Tibial artery (tissue), 4 donors: ENCODE results near the gene CLUH.

ENCODE experiments used
- DNase-seq, 2 donors: peaks; one replicate each; pipeline ENCODE4 v3.0.0-alpha.2; 2019
- H3K27ac ChIP-seq, 2 donors: fragments of 200-600 bp; sonication (generic) in 1 of 2; 1 replicate in 1 of 2; 2 replicates in 1 of 2; pipeline ENCODE4 v1.5.1; 2018 to 2019; ENCODE audit warnings: mild to moderate bottlenecking in 1 of 2
- H3K27me3 ChIP-seq, 2 donors: fragments of 200-600 bp; sonication (generic) in 1 of 2; one replicate each; pipeline versions ENCODE4 v1.5.1 to v1.6.0; 2016 to 2019
- H3K36me3 ChIP-seq, 3 donors: fragments of 200-600 bp; sonication (generic) in 2 of 3; one replicate each; pipeline ENCODE4 v1.5.1; 2016 to 2019; ENCODE audit warnings: mild to moderate bottlenecking in 2 of 3
- H3K4me1 ChIP-seq, 4 donors: fragments of 200-600 bp; sonication (generic) in 2 of 4; 1 replicate in 3 of 4; 2 replicates in 1 of 4; pipeline ENCODE4 v1.5.1; 2016 to 2019
- H3K4me3 ChIP-seq, 2 donors: fragments of 200-600 bp; sonication (generic) in 1 of 2; 1 replicate in 1 of 2; 2 replicates in 1 of 2; pipeline ENCODE4 v1.5.1; 2018 to 2019; ENCODE audit warnings: mild to moderate bottlenecking in 2 of 2
- H3K9me3 ChIP-seq, 3 donors: fragments of 200-600 bp; sonication (generic) in 1 of 3; one replicate each; pipeline ENCODE4 v1.5.1; 2016 to 2019
- CTCF ChIP-seq, 2 experiments: fragments of 200-600 bp in 1 of 2; fragments of 450-650 bp in 1 of 2; IDR thresholded peaks; one replicate each; pipeline ENCODE4 v1.5.1; 2017 to 2019; ENCODE audit warnings: antibody characterized with exemption in 2 of 2, mild to moderate bottlenecking in 1 of 2, moderate library complexity in 1 of 2
- intact Hi-C: fragments of 100-400 bp; cut with DNase I; formaldehyde crosslinking; loops from one replicate; pipeline ENCODE4 v1.15.0; 2023; ENCODE audit warnings: low total_unique reads

Gene CLUH

DNA sequence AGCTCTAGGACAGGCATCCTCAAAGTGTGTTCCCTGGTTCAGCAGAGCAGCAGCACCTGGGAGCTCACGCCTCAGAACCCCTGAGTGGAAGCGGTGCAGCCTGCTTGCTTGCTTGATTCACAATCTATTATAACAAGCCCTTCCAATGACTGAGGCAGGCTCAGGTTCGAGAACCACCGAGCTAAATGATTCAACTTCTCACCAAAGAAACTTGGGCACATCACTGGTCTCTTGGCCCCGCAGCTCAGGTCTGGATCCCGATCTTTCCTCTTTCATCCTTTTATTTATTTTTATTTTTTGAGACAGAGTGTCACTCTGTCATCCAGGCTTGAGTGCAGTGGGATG is 24.5 kb downstream of the CLUH start:
- peak overlapping the region; percentile 36 to 54 for H3K27ac ChIP-seq
- no peak for TF ChIP-seq CTCF (IDR thresholded peaks at IDR 0.05)
- peaks cover 34 to 50% (median 45%) of the 10 kb centered on the region in 3 donors for H3K36me3 ChIP-seq
- H3K4me3 ChIP-seq: no peak overlapping the region
- H3K9me3 ChIP-seq: no peaks in the 10 kb centered on the region
- no peaks in the 10 kb centered on the region for H3K27me3 ChIP-seq
- intact Hi-C loops: loop anchor here (5.0 kb wide), 1 partner anchor 95 kb away; the partner anchor contains the start of gene PAFAH1B1
- no peak for DNase-seq
- peaks cover 0 to 37% (median 16%) of the 10 kb centered on the region in 4 donors for H3K4me1 ChIP-seq

- H3K4me1 ChIP-seq: peaks cover 0 to 37% (median 16%) of the 10 kb centered on the region in 4 donors
- DNase-seq: peak in 1 of 2 donors; percentile 24
- no peaks in the 10 kb centered on the region for H3K9me3 ChIP-seq
- no peak overlapping the region for H3K4me3 ChIP-seq
- intact Hi-C loops: loop anchor here (5.0 kb wide), 1 partner anchor 93 kb away; the partner anchor contains the start of gene PAFAH1B1
- no peaks in the 10 kb centered on the region for H3K27me3 ChIP-seq
- TF ChIP-seq CTCF (IDR thresholded peaks at IDR 0.05): no peak
- H3K27ac ChIP-seq: no peak overlapping the region
- H3K36me3 ChIP-seq: peaks cover 39 to 50% (median 47%) of the 10 kb centered on the region in 3 donors
Measured at GRCh38 chr17:2685696-2686095, 25.9 kb downstream of the CLUH start.

GRCh38 chr17:2684549-2684948 is 27.0 kb downstream of the CLUH start:
- peaks cover 45 to 51% (median 51%) of the 10 kb centered on the region in 3 donors for H3K36me3 ChIP-seq
- no peaks in the 10 kb centered on the region for H3K9me3 ChIP-seq
- H3K27ac ChIP-seq: no peak overlapping the region
- no peaks in the 10 kb centered on the region for H3K27me3 ChIP-seq
- peak in 1 of 2 donors; percentile 20 for DNase-seq
- TF ChIP-seq CTCF (IDR thresholded peaks at IDR 0.05): no peak
- no peak overlapping the region for H3K4me3 ChIP-seq
- H3K4me1 ChIP-seq: peaks cover 0 to 37% (median 16%) of the 10 kb centered on the region in 4 donors
- intact Hi-C loops: no loop called here

DNA sequence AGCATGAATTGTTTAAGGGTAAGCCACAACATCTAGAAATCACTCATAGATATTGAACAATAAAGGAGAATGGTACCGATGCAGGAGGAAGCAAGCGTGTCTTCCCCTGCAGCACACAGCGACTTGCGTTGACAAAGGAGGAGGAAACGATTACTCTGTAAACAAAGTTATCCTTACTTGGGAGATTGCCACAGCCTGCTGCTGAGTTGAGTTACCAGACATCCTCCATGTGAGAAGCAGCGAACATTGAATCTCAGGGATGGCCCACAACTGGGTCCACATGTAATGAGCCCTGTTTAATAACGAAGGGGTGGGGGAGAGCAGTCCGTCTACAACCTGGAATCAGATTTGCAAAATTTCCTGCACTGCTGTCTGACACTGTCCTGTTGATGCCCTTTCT is 27.7 kb downstream of the CLUH start:
- no peak for TF ChIP-seq CTCF (IDR thresholded peaks at IDR 0.05)
- H3K27me3 ChIP-seq: no peaks in the 10 kb centered on the region
- no peak overlapping the region for H3K27ac ChIP-seq
- intact Hi-C loops: no loop called here
- no peak for DNase-seq
- peaks cover 45 to 54% (median 49%) of the 10 kb centered on the region in 3 donors for H3K36me3 ChIP-seq
- H3K9me3 ChIP-seq: no peaks in the 10 kb centered on the region
- peaks cover 0 to 33% (median 16%) of the 10 kb centered on the region in 4 donors for H3K4me1 ChIP-seq
- H3K4me3 ChIP-seq: no peak overlapping the region

GRCh38 chr17:2682176-2682938 is 29.2 kb downstream of the CLUH start:
- no peak for TF ChIP-seq CTCF (IDR thresholded peaks at IDR 0.05)
- Histone ChIP-seq H3K36me3 (peaks cover 59 to 69% (median 65%) of the 10 kb centered on the region in 3 donors), H3K9me3 (no peaks in the 10 kb centered on the region), H3K27me3 (no peaks in the 10 kb centered on the region), H3K4me1 (peaks cover 0 to 18% (median 12%) of the 10 kb centered on the region in 4 donors), H3K4me3 (no peak overlapping the region), H3K27ac (no peak overlapping the region)
- intact Hi-C loops: no loop called here
- DNase-seq: no peak
